ENCODE measurements around the gene NR1H2.
"Not testable (repeated sequence)": the region's sequence is repeated elsewhere in the genome, so short reads cannot be mapped to it uniquely, and the experiment has no call there.

Gene NR1H2

GRCh38 chr19:50378863-50379236 lies 2.6 kb downstream of the NR1H2 start:
- no peak for DNase-seq (ENCODE audit: low spot score)

- DNase-seq (ENCODE audit: low spot score): no peak
These were observed 3.3 kb downstream of the NR1H2 start for GRCh38 chr19:50379602-50380001.

GRCh38 chr19:50380137-50380536 lies 3.9 kb downstream of the NR1H2 start:
- no peak for DNase-seq (ENCODE audit: low spot score)

- no peak for DNase-seq (ENCODE audit: low spot score)
These were observed 4.5 kb downstream of the NR1H2 start for GRCh38 chr19:50380751-50381151.

- DNase-seq (ENCODE audit: low spot score): no peak
These were observed 5.8 kb downstream of the NR1H2 start for GRCh38 chr19:50381881-50382729.

GRCh38 chr19:50383001-50383851 lies 7.0 kb downstream of the NR1H2 start:
- no peak for DNase-seq (ENCODE audit: low spot score)

GRCh38 chr19:50383852-50384684 lies 7.8 kb downstream of the NR1H2 start, which contains the start of gene POLD1:
TSS of gene POLD1 (plus strand) at chr19:50384347. CDS start at chr19:50398852, 14,505 bp downstream.
- DNase-seq (ENCODE audit: low spot score): peak; percentile 98

- peak; percentile 50 for DNase-seq (ENCODE audit: low spot score)
These were observed 8.7 kb downstream of the NR1H2 start for GRCh38 chr19:50384685-50385535.

- no peak for DNase-seq (ENCODE audit: low spot score)
These were observed 11.1 kb downstream of the NR1H2 start for GRCh38 chr19:50387176-50387867.

- no peak for DNase-seq (ENCODE audit: low spot score)
These were observed 11.6 kb downstream of the NR1H2 start for GRCh38 chr19:50387868-50388245.

GRCh38 chr19:50390295-50390694 lies 14.0 kb downstream of the NR1H2 start:
- DNase-seq (ENCODE audit: low spot score): not testable (repeated sequence)

GRCh38 chr19:50390952-50391351 lies 14.7 kb downstream of the NR1H2 start:
- not testable (repeated sequence) for DNase-seq (ENCODE audit: low spot score)

- no peak for DNase-seq (ENCODE audit: low spot score)
These were observed 16.5 kb downstream of the NR1H2 start for GRCh38 chr19:50392759-50393158.

- DNase-seq (ENCODE audit: low spot score): no peak
These were observed 17.3 kb downstream of the NR1H2 start for GRCh38 chr19:50393589-50393988.

GRCh38 chr19:50394017-50394416 lies 17.8 kb downstream of the NR1H2 start:
- no peak for DNase-seq (ENCODE audit: low spot score)

- DNase-seq (ENCODE audit: low spot score): no peak
These were observed 22.6 kb downstream of the NR1H2 start for GRCh38 chr19:50398675-50399367.

GRCh38 chr19:50399368-50399745 lies 23.1 kb downstream of the NR1H2 start:
- DNase-seq (ENCODE audit: low spot score): no peak

GRCh38 chr19:50401605-50402450 lies 25.6 kb downstream of the NR1H2 start:
- no peak for DNase-seq (ENCODE audit: low spot score)
